Left lung (tissue), 10 donors: Measurements from ENCODE around the gene TDG. TPM values are rescaled to one million over a fixed set of nuclear protein-coding genes. Genes with fewer than 3 reads are reported as not detected.
A peak's percentile ranks its signal among the peaks of the same experiment; 100 is the strongest.
"Not testable (repeated sequence)": the region's sequence is repeated elsewhere in the genome, so short reads cannot be mapped to it uniquely, and the experiment has no call there.

Source experiments
- ATAC-seq: fragments of 200-7000 bp; cut with Tn5 transposase; one replicate; pipeline ENCODE4 v1.9.1; 2020; ENCODE audit warnings: moderate library complexity
- DNase-seq, 4 donors: peaks; one replicate each; pipeline ENCODE4 v3.0.0-alpha.2; 2013 to 2020
- H3K27ac ChIP-seq, 2 donors: fragments of 200-600 bp; sonication (generic) in 1 of 2; one replicate each; pipeline versions ENCODE4 v1.5.0 to v1.8.0; 2020 to 2021
- H3K27me3 ChIP-seq, 2 donors: fragments of 200-600 bp; sonication (generic) in 1 of 2; one replicate each; pipeline versions ENCODE4 v1.5.0 to v1.8.0; 2020 to 2021
- H3K36me3 ChIP-seq, 2 donors: fragments of 200-600 bp; sonication (generic) in 1 of 2; one replicate each; pipeline versions ENCODE4 v1.5.0 to v1.8.0; 2020 to 2021
- H3K4me1 ChIP-seq, 2 donors: fragments of 200-600 bp; one replicate each; pipeline ENCODE4 v1.8.0; 2021
- H3K4me3 ChIP-seq, 2 donors: fragments of 200-600 bp; sonication (generic) in 1 of 2; one replicate each; pipeline versions ENCODE4 v1.5.0 to v1.8.0; 2020 to 2021; ENCODE audit warnings: mild to moderate bottlenecking in 1 of 2
- H3K9me3 ChIP-seq, 2 donors: fragments of 200-600 bp; sonication (generic) in 1 of 2; one replicate each; pipeline versions ENCODE4 v1.5.0 to v1.8.0; 2020 to 2021
- CTCF ChIP-seq, 2 donors: fragments of 200-600 bp; sonication (generic) in 1 of 2; IDR thresholded peaks; one replicate each; pipeline versions ENCODE4 v1.5.0 to v1.8.0; 2021; ENCODE audit warnings: antibody characterized with exemption in 2 of 2
- intact Hi-C, 2 donors: fragments of 100-400 bp; cut with DNase I; formaldehyde crosslinking; loops; one replicate each; pipeline versions ENCODE4 v1.11.2 to v1.14.2; 2022
- polyA plus RNA-seq, 6 donors: library from polyadenylated mRNA; unstranded; fragments of 120-200 nt; gene quantifications; one replicate each; pipeline ENCODE4 v1.2.1, GENCODE V29; 2013; ENCODE audit not compliant: insufficient read length in 6 of 6
- total RNA-seq, 2 donors: library from RNA; stranded (reverse); fragmentation: NEBNext Ultra II Directional; extraction: Animal tissue kit (Norgen Biotek cat#: 25700); gene quantifications; one replicate each; pipeline ENCODE4 v1.2.1, GENCODE V29; 2021
- donor health status: DM: no; HTN: yes; CAD: no.
- donor health status: DM: no; HTN: no; CAD: no.

Gene TDG
- total and polyA plus RNA-seq, 8 donors, result 20.5 to 61.2 (median 48.7) TPM

DNA sequence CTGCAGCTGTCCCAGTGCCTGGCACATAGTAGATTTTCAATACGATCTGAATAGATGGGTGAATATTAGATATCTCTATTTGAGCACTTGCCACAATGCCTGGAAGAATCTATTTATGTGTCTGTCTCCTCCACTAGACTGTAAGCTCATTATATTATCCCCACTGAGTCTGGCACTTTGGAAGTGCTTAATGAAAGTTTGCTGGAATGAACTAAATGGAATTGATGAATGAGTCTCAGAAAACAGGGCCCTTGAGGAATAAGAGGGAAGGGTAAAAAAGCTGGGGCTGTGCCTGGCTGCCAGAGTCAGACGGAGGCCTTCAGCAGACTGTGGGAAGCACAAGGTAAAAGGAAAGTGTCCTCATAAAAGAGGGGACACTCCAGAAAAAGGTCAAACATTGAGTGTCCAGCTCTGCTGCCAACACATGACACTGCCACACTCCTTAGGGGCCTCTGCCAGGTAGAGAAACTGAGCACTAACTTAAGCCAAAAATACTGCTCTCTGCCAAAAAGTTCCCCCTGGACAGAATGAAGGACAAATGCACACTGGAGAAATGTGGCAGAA, 45.0 kb downstream of the TDG start:
- Histone ChIP-seq H3K27ac (no peak overlapping the region), H3K36me3 (peaks cover 0 to 3% of the 10 kb centered on the region in 2 donors), H3K4me3 (no peak overlapping the region), H3K4me1 (no peaks in the 10 kb centered on the region), H3K27me3 (no peaks in the 10 kb centered on the region), H3K9me3 (no peaks in the 10 kb centered on the region)
- intact Hi-C loops, result no loop called here
- DNase-seq, result no peak
- no peak for ATAC-seq
- no peak for TF ChIP-seq CTCF (IDR thresholded peaks at IDR 0.05)

DNA sequence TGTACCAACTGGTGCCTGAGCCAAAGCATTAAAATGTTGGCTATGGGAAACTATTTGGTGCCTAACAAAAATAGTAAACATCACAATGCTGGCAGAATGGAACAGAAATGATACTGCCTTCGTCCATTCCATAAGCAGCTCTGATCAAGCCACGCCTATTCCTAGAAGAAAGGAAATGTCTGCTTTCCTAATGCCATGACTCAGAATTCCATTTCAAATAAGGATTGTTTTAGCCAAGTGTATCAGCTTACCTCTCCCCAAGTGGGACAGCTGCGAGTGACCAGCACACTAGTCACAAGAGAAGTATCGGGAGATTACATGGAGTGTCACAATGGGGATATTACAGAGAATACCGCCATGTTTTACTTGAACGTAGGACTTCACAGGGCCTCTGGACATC, 45.6 kb downstream of the TDG start:
- Histone ChIP-seq H3K9me3 (no peaks in the 10 kb centered on the region), H3K4me1 (no peaks in the 10 kb centered on the region), H3K36me3 (peaks cover 0 to 3% of the 10 kb centered on the region in 2 donors), H3K27me3 (no peaks in the 10 kb centered on the region), H3K4me3 (no peak overlapping the region), H3K27ac (no peak overlapping the region)
- DNase-seq (no peak), ATAC-seq (no peak)
- intact Hi-C loops, result no loop called here
- no peak for TF ChIP-seq CTCF (IDR thresholded peaks at IDR 0.05)

- no peak for ATAC-seq
- Histone ChIP-seq H3K4me1 (no peaks in the 10 kb centered on the region), H3K27ac (no peak overlapping the region), H3K9me3 (no peaks in the 10 kb centered on the region), H3K36me3 (peaks cover 0 to 3% of the 10 kb centered on the region in 2 donors), H3K27me3 (no peaks in the 10 kb centered on the region), H3K4me3 (no peak overlapping the region)
- no peak for DNase-seq
- no peak for TF ChIP-seq CTCF (IDR thresholded peaks at IDR 0.05)
- intact Hi-C loops, result no loop called here
These were observed 46.7 kb downstream of the TDG start for GRCh38 chr12:104012331-104012730.

DNA sequence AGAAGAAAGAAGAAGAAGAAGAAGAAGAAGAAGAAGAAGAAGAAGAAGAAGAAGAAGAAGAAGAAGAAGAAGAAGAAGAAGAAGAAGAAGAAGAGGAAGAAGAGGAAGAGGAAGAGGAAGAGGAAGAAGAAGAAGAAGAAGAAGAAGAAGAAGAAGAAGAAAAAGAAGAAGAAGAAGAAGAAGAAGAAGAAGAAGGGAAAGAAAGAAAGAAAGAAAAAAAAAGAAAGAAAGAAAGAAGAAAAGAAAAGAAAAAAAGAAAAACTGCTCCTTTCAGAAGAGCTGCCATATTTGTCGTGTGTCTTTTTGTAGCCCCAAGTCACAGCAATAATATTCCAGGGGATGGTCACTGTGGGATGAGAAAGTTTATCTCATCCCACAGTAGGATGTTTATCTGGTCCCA, 56.2 kb downstream of the TDG start:
- H3K4me3 ChIP-seq, DNase-seq, H3K27ac ChIP-seq, H3K4me1 ChIP-seq, intact Hi-C loops, ATAC-seq, H3K36me3 ChIP-seq, H3K9me3 ChIP-seq, H3K27me3 ChIP-seq: not testable (repeated sequence)

- H3K9me3 ChIP-seq, result peaks cover 0 to 4% of the 10 kb centered on the region in 2 donors
- intact Hi-C loops, result no loop called here
- no peak overlapping the region for H3K4me3 ChIP-seq
- ATAC-seq, result no peak
- H3K36me3 ChIP-seq, result no peaks in the 10 kb centered on the region
- H3K27ac ChIP-seq, result no peak overlapping the region
- DNase-seq, result peak in 2 of 4 donors; percentile 42 to 51
- H3K4me1 ChIP-seq, result no peaks in the 10 kb centered on the region
- no peak for TF ChIP-seq CTCF (IDR thresholded peaks at IDR 0.05)
- no peaks in the 10 kb centered on the region for H3K27me3 ChIP-seq
These were observed 57.1 kb downstream of the TDG start for GRCh38 chr12:104022786-104023185.

GRCh38 chr12:104023710-104024109, 58.0 kb downstream of the TDG start:
- no peaks in the 10 kb centered on the region for H3K36me3 ChIP-seq
- H3K27me3 ChIP-seq, result no peaks in the 10 kb centered on the region
- no peak for TF ChIP-seq CTCF (IDR thresholded peaks at IDR 0.05)
- H3K9me3 ChIP-seq, result peaks cover 0 to 4% of the 10 kb centered on the region in 2 donors
- intact Hi-C loops, result no loop called here
- H3K4me1 ChIP-seq, result no peaks in the 10 kb centered on the region
- H3K27ac ChIP-seq, result no peak overlapping the region
- H3K4me3 ChIP-seq, result no peak overlapping the region
- ATAC-seq (no peak), DNase-seq (no peak)
